KOPT-K1 (cell line): ENCODE data around the gene IFIT1B.

Source experiments
- H3K27ac ChIP-seq: fragments of 200-600 bp; sonication (generic); 2 replicates; pipeline ENCODE4 v1.5.1; 2016; ENCODE audit warnings: antibody characterized with exemption, mild to moderate bottlenecking, low read depth, low read length; ENCODE audit not compliant: poor library complexity, severe bottlenecking
- H3K36me3 ChIP-seq: fragments of 200-600 bp; sonication (generic); 2 replicates; pipeline ENCODE4 v1.5.1; 2017; ENCODE audit warnings: antibody characterized with exemption, mild to moderate bottlenecking, low read length, moderate library complexity; ENCODE audit not compliant: insufficient read depth
- H3K9me3 ChIP-seq: fragments of 200-600 bp; sonication (generic); 2 replicates; pipeline ENCODE4 v1.5.1; 2017; ENCODE audit warnings: antibody characterized with exemption, low read length, mild to moderate bottlenecking; ENCODE audit not compliant: insufficient read depth, poor library complexity, severe bottlenecking

IFIT1B gene

DNA sequence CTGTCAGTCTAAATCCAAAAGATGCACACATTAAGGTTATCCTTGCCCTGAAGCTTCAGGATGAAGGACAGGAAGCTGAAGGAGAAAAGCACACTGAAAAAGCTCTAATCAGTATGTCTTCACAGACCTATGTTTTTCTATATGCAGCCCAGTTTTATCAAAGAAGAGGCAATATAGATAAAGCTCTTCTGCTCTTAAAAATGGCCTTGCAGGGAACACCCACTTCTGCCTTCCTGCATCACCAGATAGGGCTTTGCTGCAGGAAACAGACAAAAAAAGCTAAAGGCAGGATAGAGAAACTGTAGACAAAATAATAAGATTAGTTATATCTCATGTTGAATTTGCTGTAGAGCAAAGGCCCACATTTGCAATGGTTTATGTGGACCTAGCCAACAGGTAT is 14.9 kb upstream of the IFIT1B start:
- Histone ChIP-seq H3K36me3 (no peaks in the 10 kb centered on the region), H3K27ac (no peak overlapping the region)

DNA sequence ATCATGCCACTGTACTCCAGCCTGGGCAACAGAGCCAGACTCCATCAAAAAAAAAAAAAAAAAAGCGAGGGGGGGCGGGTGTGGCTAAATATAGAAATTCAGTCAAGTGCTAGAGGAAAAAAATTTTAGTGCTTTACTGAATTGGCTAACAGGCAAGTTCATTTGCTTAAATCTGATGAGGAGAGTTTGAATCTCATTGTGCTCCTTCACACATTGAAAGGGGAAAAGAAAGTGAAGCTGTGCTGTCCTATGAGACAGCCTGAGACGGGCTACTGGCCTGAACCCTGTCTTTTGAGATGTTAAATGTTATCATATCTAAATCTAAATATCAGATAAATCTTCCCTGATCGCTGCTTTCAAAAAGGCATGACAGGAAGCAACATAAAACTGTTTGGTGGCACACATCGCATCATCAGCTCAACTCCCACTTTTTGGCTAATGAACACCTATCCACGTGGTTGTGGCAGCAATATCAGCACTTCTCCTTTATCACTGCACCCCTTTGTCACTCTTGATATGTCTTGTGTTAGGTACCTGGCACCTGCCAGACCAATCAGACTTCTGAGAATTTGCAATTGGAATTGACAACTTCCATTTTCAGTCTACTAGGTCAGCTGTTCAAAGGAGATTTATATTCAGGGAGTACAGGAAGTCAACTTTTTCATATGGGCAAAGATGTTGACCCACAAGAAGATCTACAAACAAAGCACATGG is 14.0 kb upstream of the IFIT1B start:
- Histone ChIP-seq H3K27ac (no peak overlapping the region), H3K36me3 (no peaks in the 10 kb centered on the region), H3K9me3 (no peaks in the 10 kb centered on the region)

More for the DNA sequence above, 14.9 kb upstream of the IFIT1B start:
- no peaks in the 10 kb centered on the region for H3K9me3 ChIP-seq

DNA sequence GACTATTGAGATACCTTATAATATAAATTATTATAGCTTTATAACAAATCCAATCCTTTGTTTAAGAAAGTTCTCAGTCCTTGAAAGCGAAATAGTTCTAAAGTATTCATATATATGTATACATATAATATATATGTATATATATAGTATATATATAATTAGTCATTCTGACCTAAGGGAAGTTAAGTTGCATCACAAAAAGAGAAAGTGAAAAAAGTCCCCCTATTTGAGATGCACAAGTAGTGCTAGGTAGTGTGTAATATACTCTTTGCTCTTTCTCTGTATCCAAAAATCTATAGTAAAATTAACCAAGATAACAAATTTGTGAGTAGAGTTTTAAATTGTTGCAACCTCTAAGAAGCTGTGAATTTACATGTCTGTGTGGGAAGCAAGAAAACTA is 13.3 kb upstream of the IFIT1B start:
- no peaks in the 10 kb centered on the region for H3K36me3 ChIP-seq
- no peak overlapping the region for H3K27ac ChIP-seq
- H3K9me3 ChIP-seq: no peaks in the 10 kb centered on the region

DNA sequence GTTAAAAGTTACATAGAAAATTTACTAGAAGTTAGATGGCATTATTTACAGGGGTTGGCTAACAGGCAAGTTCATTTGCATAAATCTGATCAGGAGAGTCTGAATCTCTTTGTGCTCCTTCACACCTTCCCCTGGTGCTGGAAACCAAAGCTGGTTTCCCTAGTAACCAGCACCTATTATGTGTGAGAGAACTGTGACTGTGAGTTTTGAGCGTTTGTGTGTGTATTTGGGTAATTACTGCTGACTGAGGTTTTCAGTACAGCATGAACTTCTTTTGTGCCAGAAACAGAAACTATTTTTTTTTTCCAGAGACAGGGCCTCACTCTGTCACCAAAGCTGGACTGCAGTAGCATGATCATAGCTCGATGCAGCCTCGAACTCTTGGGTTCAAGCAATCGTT is 10.3 kb upstream of the IFIT1B start:
- no peaks in the 10 kb centered on the region for H3K9me3 ChIP-seq
- no peaks in the 10 kb centered on the region for H3K36me3 ChIP-seq
- H3K27ac ChIP-seq: no peak overlapping the region

DNA sequence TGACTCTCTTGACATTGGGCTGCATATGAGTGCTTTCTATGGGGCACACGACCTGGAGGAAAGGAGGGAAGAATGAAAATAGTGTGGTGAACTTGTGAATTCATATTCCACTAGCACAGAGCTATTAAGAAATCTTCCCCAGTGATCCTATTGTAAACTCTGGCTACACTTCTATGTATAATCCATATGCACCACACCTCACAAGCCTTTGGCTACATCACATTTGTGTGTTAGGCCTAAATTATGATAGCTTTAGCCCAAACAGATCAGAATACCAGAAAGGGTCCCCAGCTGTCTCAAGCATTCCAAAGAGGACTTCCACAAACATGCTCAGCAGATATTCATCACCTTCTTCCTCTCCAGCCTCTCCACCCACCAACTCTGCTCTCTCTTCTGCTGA is 9.7 kb upstream of the IFIT1B start:
- H3K27ac ChIP-seq: no peak overlapping the region
- no peaks in the 10 kb centered on the region for H3K36me3 ChIP-seq
- no peaks in the 10 kb centered on the region for H3K9me3 ChIP-seq

DNA sequence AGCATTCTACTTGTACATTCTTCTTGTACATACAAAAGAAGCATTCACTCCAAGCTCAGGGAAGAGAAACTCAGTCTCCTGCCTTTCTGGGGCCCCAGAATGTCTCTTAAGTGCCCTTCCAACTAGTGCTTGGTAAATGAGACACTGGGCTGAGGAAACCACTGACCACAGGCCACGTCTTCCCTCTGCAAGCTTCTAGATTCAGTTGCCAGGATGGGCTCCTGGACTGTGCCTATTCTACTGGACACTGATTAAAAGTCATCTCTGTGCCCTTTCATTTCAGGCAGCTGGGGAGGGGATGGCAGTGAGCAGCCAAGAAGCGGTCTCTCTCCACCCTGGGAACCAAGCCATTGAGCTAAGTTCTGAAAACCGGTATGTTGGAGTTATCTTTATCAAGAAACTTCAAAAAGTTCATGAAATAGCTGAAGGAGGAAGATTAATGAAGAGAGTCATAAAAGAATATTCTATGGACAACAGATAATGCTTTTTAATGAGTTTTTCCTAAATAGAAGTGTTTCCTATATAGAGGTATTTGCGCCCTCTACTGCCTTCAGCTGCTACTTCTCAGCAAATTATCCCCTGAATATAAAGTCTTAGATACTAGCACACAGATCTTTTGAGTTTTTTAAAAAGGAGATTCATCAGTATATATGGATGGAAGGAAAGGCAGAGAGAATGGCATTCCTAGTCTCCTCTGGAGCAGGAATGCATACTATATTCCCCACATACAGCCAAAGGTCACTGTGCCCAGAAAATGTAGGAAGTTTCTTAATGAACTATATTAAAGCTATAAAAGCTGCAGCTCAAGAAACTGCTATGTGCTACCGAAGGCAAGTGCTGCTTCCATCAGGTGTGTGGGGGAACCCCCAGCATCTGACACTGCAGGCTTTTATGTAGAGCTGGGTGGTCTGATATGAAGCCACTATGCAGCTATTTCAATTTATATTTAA is 8.4 kb upstream of the IFIT1B start:
- H3K9me3 ChIP-seq: no peaks in the 10 kb centered on the region
- H3K27ac ChIP-seq: no peak overlapping the region
- H3K36me3 ChIP-seq: no peaks in the 10 kb centered on the region

DNA sequence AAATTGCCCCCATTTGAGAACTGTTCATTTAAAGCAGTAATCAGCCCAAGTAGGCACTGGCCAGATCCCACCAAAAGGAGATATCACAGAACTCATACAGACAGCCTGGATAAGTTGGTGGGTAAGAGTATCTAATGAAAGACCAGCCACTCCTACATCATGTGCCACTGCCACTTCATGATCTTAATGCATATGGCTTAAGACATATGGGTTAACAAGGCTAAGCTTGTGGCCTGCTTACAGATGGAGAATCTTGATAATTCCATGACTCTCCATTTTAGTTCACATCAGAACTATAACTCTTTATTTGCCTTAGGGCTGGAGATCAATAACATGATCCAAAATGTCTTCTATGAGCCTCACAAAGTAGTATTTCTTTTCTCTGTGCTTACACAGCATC is 6.8 kb upstream of the IFIT1B start:
- H3K9me3 ChIP-seq: no peaks in the 10 kb centered on the region
- no peaks in the 10 kb centered on the region for H3K36me3 ChIP-seq
- no peak overlapping the region for H3K27ac ChIP-seq

DNA sequence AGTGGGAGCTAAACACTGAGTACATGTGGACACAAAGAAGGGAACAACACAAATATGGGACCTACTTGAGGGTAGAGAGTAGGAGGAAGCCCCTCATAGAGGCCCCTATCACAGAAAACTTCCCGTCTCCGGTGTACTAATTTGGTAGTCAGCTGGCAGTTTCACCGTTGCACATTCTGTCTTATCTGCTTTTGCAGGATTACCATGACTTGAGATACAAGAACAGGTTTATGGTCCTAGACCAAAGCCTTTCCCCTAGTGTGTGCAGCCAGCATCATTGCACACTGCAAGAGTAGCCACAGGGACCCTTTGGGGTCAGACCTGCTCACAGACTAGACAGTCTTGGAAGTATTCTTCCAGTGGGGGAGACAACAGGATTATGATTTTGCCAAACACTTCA is 5.9 kb upstream of the IFIT1B start:
- H3K9me3 ChIP-seq: no peaks in the 10 kb centered on the region
- H3K27ac ChIP-seq: no peak overlapping the region
- H3K36me3 ChIP-seq: no peaks in the 10 kb centered on the region

DNA sequence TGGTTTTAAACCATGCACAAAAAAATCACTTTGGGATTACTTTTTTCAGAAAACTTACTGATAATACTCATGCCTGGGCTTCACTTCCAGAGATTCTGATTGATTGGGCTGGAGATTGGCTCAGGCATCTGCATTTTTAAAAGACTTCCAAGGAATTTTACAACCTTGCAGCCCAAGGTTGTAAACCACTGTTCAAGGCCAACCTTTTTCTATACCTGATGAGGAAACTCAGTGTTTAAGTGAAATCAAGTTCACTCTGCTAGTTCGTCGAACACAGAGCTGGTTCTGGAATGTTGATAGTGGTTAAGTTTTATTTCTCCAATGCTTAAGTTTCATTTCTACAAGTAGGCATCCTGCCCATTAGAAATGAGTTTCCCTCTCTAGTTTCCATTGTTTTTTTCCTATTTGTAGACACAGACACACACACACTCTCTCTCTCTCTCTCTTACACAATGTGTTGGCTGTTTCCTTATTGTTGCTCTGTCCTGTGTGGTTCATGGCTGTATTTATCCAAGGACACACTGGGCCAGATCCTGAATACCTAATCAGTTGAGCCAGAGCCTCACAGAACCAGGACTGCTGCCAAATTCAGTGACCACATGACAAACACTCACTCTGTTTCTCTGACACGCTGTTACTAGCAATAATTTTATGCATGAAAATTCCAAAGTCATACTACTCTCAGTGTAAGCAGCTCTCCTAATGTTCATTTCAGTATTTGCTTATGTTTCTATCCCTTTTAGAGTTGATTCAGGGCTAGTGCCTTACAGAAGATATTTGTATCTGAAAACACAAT is 3.7 kb upstream of the IFIT1B start:
- no peak overlapping the region for H3K27ac ChIP-seq
- H3K36me3 ChIP-seq: no peaks in the 10 kb centered on the region
- H3K9me3 ChIP-seq: no peaks in the 10 kb centered on the region

DNA sequence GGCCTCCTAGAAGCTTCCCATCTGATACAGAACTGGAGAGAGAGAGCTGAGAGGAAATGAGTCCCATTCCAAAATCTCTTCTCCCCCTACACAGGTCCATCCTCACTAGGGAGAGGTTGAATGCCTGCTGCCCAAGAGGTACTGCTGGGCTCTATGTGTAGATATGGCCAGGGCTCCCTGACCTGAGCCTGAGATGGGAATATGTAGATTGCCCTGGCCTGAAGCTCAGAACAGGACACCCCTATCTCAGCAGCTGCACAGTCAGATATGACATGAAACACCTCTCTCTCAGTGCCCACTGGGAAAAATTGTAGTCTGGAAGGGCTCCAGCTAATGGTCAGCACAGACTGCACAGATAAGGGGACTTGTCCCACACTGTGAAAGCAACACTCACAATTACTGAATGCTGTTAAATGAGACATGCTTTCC is 3.1 kb upstream of the IFIT1B start:
- Histone ChIP-seq H3K36me3 (no peaks in the 10 kb centered on the region), H3K27ac (no peak overlapping the region), H3K9me3 (no peaks in the 10 kb centered on the region)

DNA sequence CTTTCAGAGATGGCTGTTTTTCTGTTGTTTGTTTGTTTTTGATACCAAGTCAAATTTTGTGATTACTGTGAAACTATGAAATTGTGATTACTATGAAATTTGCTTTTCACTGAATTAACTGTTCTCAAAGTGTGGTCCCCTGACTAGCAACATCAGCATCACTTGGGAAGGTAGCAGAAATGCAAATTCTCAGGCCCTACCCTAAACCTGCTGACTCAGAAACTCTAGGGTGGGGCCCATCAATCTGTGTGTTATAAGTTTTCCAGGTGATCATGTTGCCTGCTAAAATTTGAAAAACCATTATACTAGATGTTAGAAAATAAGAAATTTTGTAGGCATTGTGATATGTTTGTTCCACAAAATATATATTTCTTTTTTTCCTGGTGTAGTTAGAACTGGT is 1.2 kb downstream of the IFIT1B start:
- no peaks in the 10 kb centered on the region for H3K9me3 ChIP-seq
- no peak overlapping the region for H3K27ac ChIP-seq
- no peaks in the 10 kb centered on the region for H3K36me3 ChIP-seq

DNA sequence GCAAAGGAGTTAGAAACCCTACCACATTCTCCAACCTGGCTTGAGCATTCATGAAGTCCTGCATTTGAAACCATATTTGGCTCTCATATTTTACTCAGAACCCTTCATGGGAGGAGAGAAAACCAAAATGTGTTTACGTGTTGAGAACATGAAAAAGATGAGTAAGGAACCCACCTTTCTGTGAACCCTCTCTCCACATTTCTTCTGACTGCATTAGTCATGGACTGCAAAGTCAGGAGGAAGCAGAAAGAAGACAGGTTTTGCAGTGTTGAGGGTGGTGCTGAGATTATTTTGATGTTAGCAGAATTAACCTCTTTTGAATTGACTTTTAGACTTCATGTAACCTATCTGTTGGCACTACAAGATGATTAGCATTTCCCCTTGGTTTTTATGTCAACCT is 4.9 kb downstream of the IFIT1B start:
- Histone ChIP-seq H3K27ac (no peak overlapping the region), H3K9me3 (no peaks in the 10 kb centered on the region), H3K36me3 (no peaks in the 10 kb centered on the region)

DNA sequence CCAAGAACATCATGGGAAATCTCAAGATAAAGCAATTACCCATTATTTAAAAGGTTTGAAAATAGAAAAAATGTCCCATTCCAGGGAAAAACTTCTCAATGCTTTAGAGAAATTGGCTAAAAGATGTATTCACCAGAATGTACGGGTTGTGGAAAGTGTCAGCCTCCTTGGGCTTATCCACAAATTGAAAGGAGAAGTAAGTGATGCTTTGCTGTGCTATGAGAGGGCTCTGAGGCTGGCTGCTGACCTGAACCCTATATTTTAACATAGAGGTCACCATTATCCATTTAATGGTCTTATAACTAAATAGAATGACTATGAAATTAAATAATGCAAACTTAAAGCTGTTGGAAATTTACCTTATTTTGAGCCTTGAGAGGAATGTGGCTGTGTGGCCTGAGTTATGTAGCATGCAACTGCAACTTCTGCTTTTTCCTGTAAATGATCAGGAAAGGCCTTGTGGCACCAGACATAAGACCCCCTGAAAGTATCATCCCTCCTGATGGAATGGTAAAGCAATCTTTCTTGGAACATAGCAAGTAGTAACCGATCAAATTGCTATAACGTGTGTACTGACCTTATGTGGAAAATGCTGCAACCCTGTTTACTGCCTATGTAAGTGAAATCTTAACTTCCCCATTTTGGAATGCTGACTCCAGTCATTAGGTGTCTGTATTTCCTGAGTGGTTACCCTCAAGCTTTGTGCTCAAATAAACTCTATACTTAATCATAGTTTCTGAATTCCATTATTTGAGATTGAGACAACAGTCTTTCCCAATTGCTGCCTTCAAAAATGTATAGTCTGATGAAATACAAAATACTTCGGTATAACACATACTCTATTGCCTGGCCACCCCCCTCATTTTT is 6.9 kb downstream of the IFIT1B start:
- H3K36me3 ChIP-seq: no peaks in the 10 kb centered on the region

DNA sequence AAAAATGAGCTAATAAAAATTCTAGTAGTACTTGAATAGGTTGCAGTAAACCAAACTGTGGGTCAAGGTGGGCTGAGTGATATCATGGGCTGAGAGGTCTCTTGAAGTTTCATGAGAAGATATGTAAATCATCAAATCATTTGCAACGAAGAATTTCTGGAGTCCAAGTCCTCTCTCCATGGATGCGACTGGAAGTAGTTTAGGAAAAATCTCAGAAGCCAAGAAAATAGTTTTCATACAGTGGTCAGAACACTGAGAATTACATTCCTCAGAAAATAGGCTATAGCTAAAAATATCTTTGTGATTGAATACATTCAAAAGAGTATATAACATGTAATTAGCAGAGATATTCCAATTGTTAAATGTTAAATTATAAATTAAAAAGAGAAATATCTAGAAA is 10.9 kb downstream of the IFIT1B start:
- no peaks in the 10 kb centered on the region for H3K9me3 ChIP-seq
- no peak overlapping the region for H3K27ac ChIP-seq
- H3K36me3 ChIP-seq: no peaks in the 10 kb centered on the region

More for the DNA sequence above, 6.9 kb downstream of the IFIT1B start:
- no peak overlapping the region for H3K27ac ChIP-seq
- H3K9me3 ChIP-seq: no peaks in the 10 kb centered on the region
